Ishikawa (cell line): Measurements from ENCODE around the gene EVI5L.

ENCODE experiments used
- CEBPB ChIP-seq: IDR thresholded peaks from 2 replicates; pipeline ENCODE4 v1.6.1; 2012
- CREB1 ChIP-seq: IDR thresholded peaks from 2 replicates; pipeline ENCODE4 v1.6.1; 2012; ENCODE audit warnings: low read depth
- EGR1 ChIP-seq: IDR thresholded peaks from 2 replicates; pipeline ENCODE4 v1.6.1; 2012
- EP300 ChIP-seq: IDR thresholded peaks from 2 replicates; pipeline ENCODE4 v1.6.1; 2012; ENCODE audit warnings: borderline replicate concordance
- FOXM1 ChIP-seq: IDR thresholded peaks from 2 replicates; pipeline ENCODE4 v1.6.1; 2012; ENCODE audit warnings: low read depth, borderline replicate concordance
- NFIC ChIP-seq: IDR thresholded peaks from 2 replicates; pipeline ENCODE4 v1.6.1; 2012
- RAD21 ChIP-seq: IDR thresholded peaks from 2 replicates; pipeline ENCODE4 v1.6.1; 2012; ENCODE audit warnings: low read depth
- REST ChIP-seq: IDR thresholded peaks from 2 replicates; pipeline ENCODE4 v1.6.1; 2012; ENCODE audit warnings: low read depth, mild to moderate bottlenecking
- TAF1 ChIP-seq: IDR thresholded peaks from 2 replicates; pipeline ENCODE4 v1.6.1; 2012; ENCODE audit warnings: low read depth, mild to moderate bottlenecking
- TCF12 ChIP-seq: IDR thresholded peaks from 2 replicates; pipeline ENCODE4 v1.6.1; 2012; ENCODE audit warnings: low read depth
- TEAD4 ChIP-seq: IDR thresholded peaks from 2 replicates; pipeline ENCODE4 v1.6.1; 2012
- USF1 ChIP-seq: IDR thresholded peaks from 2 replicates; pipeline ENCODE4 v1.6.1; 2012
- YY1 ChIP-seq: IDR thresholded peaks from 2 replicates; pipeline ENCODE4 v1.6.1; 2012; ENCODE audit warnings: low read depth
- ZBTB7A ChIP-seq: IDR thresholded peaks from 2 replicates; pipeline ENCODE4 v1.6.1; 2012; ENCODE audit warnings: low read depth
- TF ChIP-seq, protein P1 (sequence below): IDR thresholded peaks from 2 replicates; pipeline ENCODE4 v1.6.1; 2012

EVI5L gene

DNA sequence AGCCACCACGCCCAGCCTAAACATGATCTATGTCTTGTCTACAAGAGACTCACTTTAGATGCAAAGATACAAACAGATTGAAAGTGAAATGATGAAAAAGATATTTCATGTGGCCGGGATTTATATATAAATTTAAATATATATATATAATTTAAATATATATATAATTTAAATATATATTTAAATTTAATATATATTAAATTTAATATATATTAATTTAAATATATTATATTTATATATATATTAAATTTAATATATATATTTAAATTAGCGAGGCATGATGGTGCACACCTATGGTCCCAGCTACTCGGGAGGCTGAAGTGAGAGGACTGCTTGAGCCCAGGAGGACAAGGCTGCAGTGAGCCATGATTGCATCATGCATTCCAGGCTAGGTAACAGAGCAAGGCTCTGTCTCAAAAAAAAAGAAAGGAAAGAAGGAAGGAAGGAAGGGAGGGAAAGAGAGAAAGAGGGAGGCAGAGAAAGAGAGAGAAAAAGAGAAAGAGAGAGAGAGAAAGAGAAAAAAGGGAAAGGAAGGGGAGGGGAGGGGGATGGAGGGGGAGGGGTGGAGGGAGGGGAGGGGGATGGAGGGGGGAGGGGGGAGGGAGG is 7.0 kb upstream of the EVI5L start:
- TF ChIP-seq TEAD4 (no peak), NFIC (no peak), EGR1 (no peak), FOXM1 (no peak), YY1 (no peak), ZBTB7A (no peak), EP300 (no peak), TCF12 (no peak), CREB1 (no peak), USF1 (no peak), CEBPB (no peak), REST (no peak)
- TF ChIP-seq, protein P1, sequence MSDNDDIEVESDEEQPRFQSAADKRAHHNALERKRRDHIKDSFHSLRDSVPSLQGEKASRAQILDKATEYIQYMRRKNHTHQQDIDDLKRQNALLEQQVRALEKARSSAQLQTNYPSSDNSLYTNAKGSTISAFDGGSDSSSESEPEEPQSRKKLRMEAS = no peak

DNA sequence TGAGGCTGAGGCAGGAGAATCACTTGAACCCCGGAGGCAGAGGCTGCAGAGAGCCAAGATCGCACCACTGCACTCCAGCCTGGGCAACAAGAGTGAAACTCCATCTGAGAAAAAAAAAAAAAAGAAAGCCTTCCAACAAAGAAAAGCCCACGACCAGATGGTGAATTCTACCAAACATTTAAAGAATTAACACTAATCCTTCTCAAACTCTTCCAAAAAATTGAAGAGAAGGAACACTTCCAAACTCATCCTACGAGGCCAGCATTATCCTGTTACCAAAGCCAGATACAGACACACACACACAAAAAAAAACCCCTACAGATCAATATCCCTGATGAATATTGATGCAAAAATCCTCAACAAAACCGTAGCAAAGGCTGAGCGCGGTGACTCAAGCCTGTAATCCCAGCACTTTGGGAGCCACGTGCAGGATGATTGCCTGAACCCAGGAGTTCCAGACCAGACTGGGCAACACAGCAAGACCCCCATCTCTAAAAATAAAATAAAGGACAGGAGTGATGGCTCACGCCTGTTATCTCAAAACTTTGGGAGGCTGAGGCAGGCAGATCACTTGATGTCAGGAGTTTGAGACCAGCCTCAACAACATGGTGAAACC is 6.2 kb upstream of the EVI5L start:
- no peak for TF ChIP-seq RAD21
- no peak for TF ChIP-seq TCF12
- TF ChIP-seq EP300 = no peak
- TF ChIP-seq FOXM1 = no peak
- no peak for TF ChIP-seq YY1
- TF ChIP-seq, protein P1 = no peak
- no peak for TF ChIP-seq CREB1
- no peak for TF ChIP-seq NFIC
- no peak for TF ChIP-seq EGR1
- TF ChIP-seq REST = no peak
- TF ChIP-seq TEAD4 = no peak
- TF ChIP-seq TAF1 = no peak
- TF ChIP-seq ZBTB7A = no peak
- TF ChIP-seq USF1 = no peak
- TF ChIP-seq CEBPB = no peak

DNA sequence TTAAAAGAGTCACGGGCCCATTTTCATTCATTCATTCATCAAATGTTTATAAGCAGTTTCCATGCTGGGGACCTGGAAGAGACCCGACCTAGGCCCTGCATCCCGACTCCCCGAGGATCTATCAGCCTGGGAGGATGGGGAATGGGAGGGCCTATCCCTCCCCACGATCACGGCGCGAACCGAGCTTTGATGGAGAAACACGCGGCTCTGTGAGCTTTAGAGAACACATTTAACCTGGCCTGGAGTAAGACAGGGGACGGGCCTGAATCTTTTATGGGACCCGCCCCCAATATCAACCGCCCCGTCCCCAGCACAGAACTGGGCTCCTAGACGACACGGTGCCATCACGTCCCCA is 875 bp upstream of the EVI5L start:
- TF ChIP-seq ZBTB7A (no peak), TEAD4 (no peak), CEBPB (no peak), FOXM1 (no peak), YY1 (no peak), TAF1 (no peak), EP300 (no peak), NFIC (no peak), REST (no peak), USF1 (no peak), CREB1 (no peak), TCF12 (no peak), RAD21 (no peak), EGR1 (no peak)
- TF ChIP-seq, protein P1 = no peak
